ENCODE measurements around the gene FGFBP1. TPM values are rescaled to one million over a fixed set of nuclear protein-coding genes. Genes with fewer than 3 reads are reported as not detected.

Gene FGFBP1
- total RNA-seq, 2 donors from 2014 or later = 39.1 to 62.3 TPM

- no peak for TF ChIP-seq CTCF (IDR thresholded peaks at IDR 0.05)
- H3K27me3 ChIP-seq = no peaks in the 10 kb centered on the region
- no peaks in the 10 kb centered on the region for H3K9me3 ChIP-seq
- no peak for DNase-seq
- no peak overlapping the region for H3K27ac ChIP-seq
- H3K9ac ChIP-seq (ENCODE audit: low read depth in 2 of 2, low read length in 2 of 2) = no peak overlapping the region
- intact Hi-C loops (cut with DNase I) = no loop called here
- no peaks in the 10 kb centered on the region for H3K4me1 ChIP-seq
- H3K36me3 ChIP-seq = no peaks in the 10 kb centered on the region
- no peak overlapping the region for H3K4me3 ChIP-seq
Measured at GRCh38 chr4:15894921-15895916, 43.3 kb downstream of the FGFBP1 start.

- Histone ChIP-seq H3K9me3 (no peaks in the 10 kb centered on the region), H3K36me3 (no peaks in the 10 kb centered on the region), H3K4me3 (no peak overlapping the region), H3K27ac (no peak overlapping the region), H3K27me3 (no peaks in the 10 kb centered on the region), H3K9ac (ENCODE audit: low read depth in 2 of 2, low read length in 2 of 2) (no peak overlapping the region), H3K4me1 (no peaks in the 10 kb centered on the region)
- intact Hi-C loops (cut with DNase I) = no loop called here
- no peak for DNase-seq
- no peak for TF ChIP-seq CTCF (IDR thresholded peaks at IDR 0.05)
Measured at GRCh38 chr4:15894393-15894792, 44.1 kb downstream of the FGFBP1 start.

GRCh38 chr4:15893962-15894361 lies 44.6 kb downstream of the FGFBP1 start:
- Histone ChIP-seq H3K36me3 (no peaks in the 10 kb centered on the region), H3K4me1 (no peaks in the 10 kb centered on the region), H3K9ac (ENCODE audit: low read depth in 2 of 2, low read length in 2 of 2) (no peak overlapping the region), H3K27ac (no peak overlapping the region), H3K4me3 (no peak overlapping the region), H3K9me3 (no peaks in the 10 kb centered on the region), H3K27me3 (no peaks in the 10 kb centered on the region)
- no peak for DNase-seq
- TF ChIP-seq CTCF (IDR thresholded peaks at IDR 0.05) = no peak
- intact Hi-C loops (cut with DNase I) = no loop called here

- no peaks in the 10 kb centered on the region for H3K36me3 ChIP-seq
- H3K4me3 ChIP-seq = no peak overlapping the region
- DNase-seq = no peak
- no peaks in the 10 kb centered on the region for H3K27me3 ChIP-seq
- no peak overlapping the region for H3K9ac ChIP-seq (ENCODE audit: low read depth in 2 of 2, low read length in 2 of 2)
- intact Hi-C loops (cut with DNase I) = no loop called here
- no peaks in the 10 kb centered on the region for H3K9me3 ChIP-seq
- no peaks in the 10 kb centered on the region for H3K4me1 ChIP-seq
- H3K27ac ChIP-seq = no peak overlapping the region
- TF ChIP-seq CTCF (IDR thresholded peaks at IDR 0.05) = no peak
Measured at GRCh38 chr4:15891312-15891711, 47.2 kb downstream of the FGFBP1 start.

GRCh38 chr4:15890246-15890829 lies 48.2 kb downstream of the FGFBP1 start:
- Histone ChIP-seq H3K4me1 (no peaks in the 10 kb centered on the region), H3K36me3 (no peaks in the 10 kb centered on the region), H3K4me3 (no peak overlapping the region), H3K27me3 (no peaks in the 10 kb centered on the region), H3K27ac (no peak overlapping the region), H3K9ac (ENCODE audit: low read depth in 2 of 2, low read length in 2 of 2) (no peak overlapping the region), H3K9me3 (no peaks in the 10 kb centered on the region)
- no peak for DNase-seq
- TF ChIP-seq CTCF (IDR thresholded peaks at IDR 0.05) = no peak
- intact Hi-C loops (cut with DNase I) = no loop called here

Measured in colonic mucosa (tissue), 4 donors.